A549 treated with ZK216348 at 1 μM for 4 hours (cell line): ENCODE measurements around the gene ELSPBP1. TPM values are rescaled to one million over a fixed set of nuclear protein-coding genes. Genes with fewer than 3 reads are reported as not detected.

Experiments
- total RNA-seq: library from RNA; stranded (reverse); fragments of 200-300 nt; extraction: Qiagen RNA extraction; gene quantifications from 5 replicates; pipeline ENCODE4 v1.2.3, GENCODE V29; 2022; ENCODE audit warnings: low read depth

ELSPBP1 gene
- total RNA-seq, result not detected in 5 replicates

GRCh38 chr19:47994209-47994802 is at the start of gene ELSPBP1:
Gene ELSPBP1, plus strand, starts transcription at chr19:47994632. Its CDS starts 14,036 bp downstream, at chr19:48008668.

DNA sequence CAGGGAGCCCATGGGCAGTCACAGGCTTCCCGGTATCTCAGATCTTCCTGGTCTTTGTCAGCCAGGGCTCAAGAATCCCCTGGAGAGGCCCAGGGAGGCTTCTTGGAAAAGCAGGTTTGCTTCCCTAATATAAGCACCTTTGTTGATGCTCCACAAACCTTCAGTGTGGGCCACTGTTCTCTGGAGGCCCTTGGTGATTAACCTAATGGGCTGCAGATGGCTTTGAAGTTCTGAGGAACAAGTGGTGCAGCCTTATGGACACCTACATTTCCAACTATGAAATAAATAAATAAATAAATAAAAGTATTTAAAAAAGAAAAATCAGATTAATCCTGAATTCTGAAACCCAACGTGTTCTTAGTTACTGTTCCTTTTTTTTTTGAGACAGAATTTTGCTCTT is 2.4 kb upstream of the ELSPBP1 start, which contains the start of gene BSPH1:
TSS of gene BSPH1 (minus strand) at position 101 of the 400 bp plus-strand sequence. CDS start at position 12, 89 bp downstream.

DNA sequence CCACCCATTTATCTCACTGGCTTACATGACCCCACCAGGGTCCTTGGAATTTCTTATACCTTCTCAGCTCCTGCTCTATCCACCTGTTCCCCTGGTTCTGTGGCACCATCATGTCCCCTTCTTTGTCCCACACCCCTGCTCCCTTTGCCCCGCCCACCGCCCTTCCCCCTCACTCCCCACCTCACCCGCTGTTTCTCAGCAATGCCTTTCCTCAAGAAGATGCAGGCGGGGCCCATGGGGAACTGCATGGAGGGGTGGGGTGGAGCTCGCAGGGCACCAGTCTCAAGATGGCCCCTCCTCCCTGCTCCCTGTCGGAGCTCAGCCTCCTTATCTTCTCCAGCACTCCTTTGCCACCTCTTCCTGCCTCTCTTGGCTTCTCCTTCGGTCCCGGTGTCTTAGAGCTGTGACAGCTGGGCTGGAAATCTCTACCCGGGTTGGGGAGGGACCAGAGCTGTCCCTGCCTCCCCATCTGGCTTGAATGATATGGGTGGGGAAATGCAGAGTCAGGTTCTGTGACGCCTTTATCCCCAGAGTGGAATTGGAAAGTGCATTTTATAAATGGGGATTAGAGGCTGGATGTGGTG is 49.3 kb downstream of the ELSPBP1 start, which contains the start of gene CABP5:
TSS of gene CABP5 (minus strand) at position 405 of the 584 bp plus-strand sequence. CDS start at position 248, 157 bp downstream.

Other genes with a start within 250 kb of the ELSPBP1 start
- gene NOP53, start 249.1 kb upstream of the ELSPBP1 start, total RNA-seq, result 239 to 342 TPM (median 263 TPM) in 5 replicates
- 84.6 to 175 TPM (median 152 TPM) in 5 replicates for gene SELENOW, start 215.9 kb upstream of the ELSPBP1 start, total RNA-seq
- gene TPRX1, start 190.1 kb upstream of the ELSPBP1 start, total RNA-seq, result not detected in 5 replicates
- gene CRX, start 172.7 kb upstream of the ELSPBP1 start, total RNA-seq, result not detected in 5 replicates
- gene TPRX2, start 135.4 kb upstream of the ELSPBP1 start, total RNA-seq, result not detected in 5 replicates
- gene SULT2A1, start 108.3 kb upstream of the ELSPBP1 start, total RNA-seq, result not detected in 5 replicates
- not detected in 5 replicates for gene BSPH1, start 2.5 kb upstream of the ELSPBP1 start, total RNA-seq
- not detected in 5 replicates for gene CABP5, start 49.4 kb downstream of the ELSPBP1 start, total RNA-seq
- 9.0 to 14.8 TPM (median 10.6 TPM) in 5 replicates for gene PLA2G4C, start 116.2 kb downstream of the ELSPBP1 start, total RNA-seq
- gene LIG1, start 175.7 kb downstream of the ELSPBP1 start, total RNA-seq, result 59.3 to 68.2 TPM (median 61.8 TPM) in 5 replicates
- gene ZSWIM9, start 176.0 kb downstream of the ELSPBP1 start, total RNA-seq, result 4.0 to 9.3 TPM (median 7.8 TPM) in 5 replicates